CD4-positive, CD25-positive, alpha-beta regulatory T cell (primary cell): ENCODE results near the gene TRA2B. TPM values are rescaled to one million over a fixed set of nuclear protein-coding genes. Genes with fewer than 3 reads are reported as not detected.
A peak's percentile ranks its signal among the peaks of the same experiment; 100 is the strongest.

Experiments
- ATAC-seq, 2 donors: fragments of 150-1000 bp; cut with Tn5 transposase; one replicate each; pipeline ENCODE4 v1.10.0; 2021; ENCODE audit warnings: low read depth in 2 of 2, moderate number of reproducible peaks in 2 of 2, moderate library complexity in 1 of 2
- DNase-seq, 3 donors: peaks; one replicate each; pipeline versions ENCODE4 v3.0.0 to v3.0.0-alpha.2; 2012 to 2022; ENCODE audit warnings: mixed read lengths in 1 of 3
- H3K27ac ChIP-seq: one replicate; pipeline ENCODE4 v1.7.0; 2013; ENCODE audit warnings: mild to moderate bottlenecking, low read length; ENCODE audit not compliant: insufficient read depth, poor library complexity, severe bottlenecking
- H3K27me3 ChIP-seq: one replicate; pipeline ENCODE4 v1.7.0; 2013; ENCODE audit warnings: low read length; ENCODE audit not compliant: control insufficient read depth, insufficient read depth
- H3K36me3 ChIP-seq: one replicate; pipeline ENCODE4 v1.7.0; 2013; ENCODE audit warnings: mild to moderate bottlenecking, low read length, moderate library complexity; ENCODE audit not compliant: control insufficient read depth, insufficient read depth
- H3K4me1 ChIP-seq: 2 replicates; pipeline ENCODE4 v1.7.0; 2013; ENCODE audit warnings: mild to moderate bottlenecking, low read length; ENCODE audit not compliant: insufficient read depth, control insufficient read depth, poor library complexity, severe bottlenecking
- H3K4me3 ChIP-seq: one replicate; pipeline ENCODE4 v1.7.0; 2013; ENCODE audit warnings: low read depth, mild to moderate bottlenecking, low read length, moderate library complexity
- H3K9me3 ChIP-seq, 2 experiments: 1 replicate in 1 of 2; 2 replicates in 1 of 2; pipeline ENCODE4 v1.7.0; 2013; ENCODE audit warnings: low read length in 2 of 2, mild to moderate bottlenecking in 1 of 2, moderate library complexity in 1 of 2; ENCODE audit not compliant: control insufficient read depth in 2 of 2
- H3K27ac Mint-ChIP-seq, 3 donors: one replicate each; pipeline ENCODE4 v1.8.0; 2020 to 2022; ENCODE audit warnings: mild to moderate bottlenecking in 3 of 3, mixed read lengths in 3 of 3, moderate library complexity in 2 of 3
- H3K27me3 Mint-ChIP-seq: one replicate; pipeline ENCODE4 v1.8.0; 2022; ENCODE audit warnings: mild to moderate bottlenecking, mixed read lengths
- H3K36me3 Mint-ChIP-seq: one replicate; pipeline ENCODE4 v1.8.0; 2020; ENCODE audit warnings: mixed read lengths
- H3K4me1 Mint-ChIP-seq, 4 donors: one replicate each; pipeline ENCODE4 v1.8.0; 2020 to 2022; ENCODE audit warnings: mixed read lengths in 4 of 4, mild to moderate bottlenecking in 1 of 4
- H3K4me3 Mint-ChIP-seq, 4 donors: one replicate each; pipeline ENCODE4 v1.8.0; 2020 to 2022; ENCODE audit warnings: mild to moderate bottlenecking in 4 of 4, mixed read lengths in 4 of 4, moderate library complexity in 3 of 4
- H3K9me3 Mint-ChIP-seq, 7 donors: one replicate each; pipeline ENCODE4 v1.8.0; 2020 to 2022; ENCODE audit warnings: mixed read lengths in 7 of 7, mild to moderate bottlenecking in 3 of 7, moderate library complexity in 2 of 7
- polyA plus RNA-seq, 4 donors: library from polyadenylated mRNA; unstranded; fragments of 300-500 nt; fragmentation: Illumina TruSeq; gene quantifications; one replicate each; pipeline ENCODE4 v1.2.3, GENCODE V29; 2021
- total RNA-seq: library from RNA; stranded (reverse); gene quantifications from one replicate; pipeline ENCODE4 v1.2.3, GENCODE V29; 2022

The TRA2B gene
- total RNA-seq (631 TPM), polyA plus RNA-seq (100 to 1,000 TPM; 187 to 233 (median 205) TPM)

- Mint-ChIP-seq H3K4me1 (peaks cover 7 to 47% (median 37%) of the 10 kb centered on the region in 4 donors), H3K27ac (peak within 1 kb of the TSS; percentile 99 to 100 (median 100)), H3K9me3 (peaks cover 0 to 5% (median 0%) of the 10 kb centered on the region in 7 donors), H3K36me3 (peaks cover 11% of the 10 kb centered on the region), H3K27me3 (peaks cover 13% of the 10 kb centered on the region), H3K4me3 (peak within 1 kb of the TSS; percentile 98 to 100 (median 99))
- peaks cover 29% of the 10 kb centered on the region for H3K4me1 ChIP-seq
- H3K9me3 ChIP-seq: no peaks in the 10 kb centered on the region
- ATAC-seq (peak; percentile 92), DNase-seq (peak; percentile 98 to 99 (median 98))
- H3K27ac ChIP-seq: peak within 1 kb of the TSS; percentile 100
- peak within 1 kb of the TSS; percentile 97 for H3K4me3 ChIP-seq
- no peaks in the 10 kb centered on the region for H3K27me3 ChIP-seq
- H3K36me3 ChIP-seq: no peaks in the 10 kb centered on the region
Measured at GRCh38 chr3:185937689-185938374, at the start of gene TRA2B. TSS of gene TRA2B (minus strand) at chr3:185938014. CDS start at chr3:185937860, 154 bp downstream.

- H3K27ac Mint-ChIP-seq: no peak overlapping the region
- Histone ChIP-seq H3K4me3 (no peak overlapping the region), H3K9me3 (no peaks in the 10 kb centered on the region), H3K27ac (no peak overlapping the region), H3K27me3 (no peaks in the 10 kb centered on the region), H3K4me1 (peaks cover 5% of the 10 kb centered on the region), H3K36me3 (no peaks in the 10 kb centered on the region)
- H3K4me3 Mint-ChIP-seq: no peak overlapping the region
- peaks cover 6% of the 10 kb centered on the region for H3K27me3 Mint-ChIP-seq
- H3K9me3 Mint-ChIP-seq: no peaks in the 10 kb centered on the region
- H3K36me3 Mint-ChIP-seq: no peaks in the 10 kb centered on the region
- ATAC-seq (no peak), DNase-seq (no peak)
- peaks cover 0 to 3% (median 0%) of the 10 kb centered on the region in 4 donors for H3K4me1 Mint-ChIP-seq
Measured at GRCh38 chr3:185986198-185986777, 48.5 kb upstream of the TRA2B start.

- ATAC-seq (no peak), DNase-seq (no peak)
- no peak overlapping the region for H3K27ac ChIP-seq
- Mint-ChIP-seq H3K27me3 (peaks cover 6% of the 10 kb centered on the region), H3K4me3 (no peak overlapping the region), H3K4me1 (peaks cover 0 to 3% (median 0%) of the 10 kb centered on the region in 4 donors), H3K9me3 (no peaks in the 10 kb centered on the region), H3K27ac (no peak overlapping the region), H3K36me3 (no peaks in the 10 kb centered on the region)
- peaks cover 5% of the 10 kb centered on the region for H3K4me1 ChIP-seq
- H3K36me3 ChIP-seq: no peaks in the 10 kb centered on the region
- no peaks in the 10 kb centered on the region for H3K9me3 ChIP-seq
- no peak overlapping the region for H3K4me3 ChIP-seq
- no peaks in the 10 kb centered on the region for H3K27me3 ChIP-seq
Measured at GRCh38 chr3:185984203-185984602, 46.4 kb upstream of the TRA2B start.

GRCh38 chr3:185983495-185984141 is 45.8 kb upstream of the TRA2B start:
- H3K9me3 Mint-ChIP-seq: no peaks in the 10 kb centered on the region

GRCh38 chr3:185982632-185983031 is 44.8 kb upstream of the TRA2B start:
- H3K27ac Mint-ChIP-seq: no peak overlapping the region
- Histone ChIP-seq H3K4me3 (no peak overlapping the region), H3K36me3 (no peaks in the 10 kb centered on the region), H3K9me3 (no peaks in the 10 kb centered on the region), H3K27me3 (no peaks in the 10 kb centered on the region), H3K4me1 (peaks cover 5% of the 10 kb centered on the region), H3K27ac (no peak overlapping the region)
- H3K9me3 Mint-ChIP-seq: no peaks in the 10 kb centered on the region
- ATAC-seq (no peak), DNase-seq (no peak)
- H3K4me3 Mint-ChIP-seq: no peak overlapping the region
- H3K4me1 Mint-ChIP-seq: peaks cover 0 to 4% (median 0%) of the 10 kb centered on the region in 4 donors
- H3K27me3 Mint-ChIP-seq: peaks cover 11% of the 10 kb centered on the region
- no peaks in the 10 kb centered on the region for H3K36me3 Mint-ChIP-seq

More at GRCh38 chr3:185983495-185984141, 45.8 kb upstream of the TRA2B start:
- no peaks in the 10 kb centered on the region for H3K9me3 ChIP-seq
- H3K27ac Mint-ChIP-seq: no peak overlapping the region
- H3K27me3 Mint-ChIP-seq: peaks cover 7% of the 10 kb centered on the region
- ATAC-seq (peak in 1 of 2 donors; percentile 50), DNase-seq (peak; percentile 43 to 50 (median 45))
- no peak overlapping the region for H3K4me3 ChIP-seq
- no peaks in the 10 kb centered on the region for H3K27me3 ChIP-seq
- no peak overlapping the region for H3K27ac ChIP-seq
- H3K36me3 ChIP-seq: no peaks in the 10 kb centered on the region
- H3K4me3 Mint-ChIP-seq: no peak overlapping the region
- peaks cover 0 to 3% (median 0%) of the 10 kb centered on the region in 4 donors for H3K4me1 Mint-ChIP-seq
- no peaks in the 10 kb centered on the region for H3K36me3 Mint-ChIP-seq
- H3K4me1 ChIP-seq: peaks cover 5% of the 10 kb centered on the region

GRCh38 chr3:185981621-185982020 is 43.8 kb upstream of the TRA2B start:
- Mint-ChIP-seq H3K4me3 (no peak overlapping the region), H3K27ac (no peak overlapping the region), H3K36me3 (no peaks in the 10 kb centered on the region), H3K27me3 (peaks cover 11% of the 10 kb centered on the region), H3K4me1 (peaks cover 0 to 8% (median under 1%) of the 10 kb centered on the region in 4 donors), H3K9me3 (no peaks in the 10 kb centered on the region)
- ATAC-seq: no peak
- no peak overlapping the region for H3K4me3 ChIP-seq
- H3K9me3 ChIP-seq: no peaks in the 10 kb centered on the region
- no peak overlapping the region for H3K27ac ChIP-seq
- no peaks in the 10 kb centered on the region for H3K36me3 ChIP-seq
- no peak for DNase-seq
- no peaks in the 10 kb centered on the region for H3K27me3 ChIP-seq
- H3K4me1 ChIP-seq: peaks cover 5% of the 10 kb centered on the region

- DNase-seq (no peak), ATAC-seq (no peak)
- Mint-ChIP-seq H3K27ac (no peak overlapping the region), H3K36me3 (no peaks in the 10 kb centered on the region), H3K4me3 (no peak overlapping the region), H3K27me3 (peaks cover 15% of the 10 kb centered on the region), H3K9me3 (no peaks in the 10 kb centered on the region), H3K4me1 (peaks cover 0 to 8% (median under 1%) of the 10 kb centered on the region in 4 donors)
- no peaks in the 10 kb centered on the region for H3K36me3 ChIP-seq
- H3K4me3 ChIP-seq: no peak overlapping the region
- H3K27ac ChIP-seq: no peak overlapping the region
- peaks cover 5% of the 10 kb centered on the region for H3K4me1 ChIP-seq
- H3K9me3 ChIP-seq: no peaks in the 10 kb centered on the region
- no peaks in the 10 kb centered on the region for H3K27me3 ChIP-seq
Measured at GRCh38 chr3:185979721-185980121, 41.9 kb upstream of the TRA2B start.
